Panc1 (cell line): ENCODE measurements around the gene STAC.

Experiments used
- POLR2AphosphoS5 ChIP-seq: IDR thresholded peaks from 2 replicates; pipeline ENCODE4 v1.6.1; 2012; ENCODE audit warnings: mild to moderate bottlenecking, low read depth, low read length, moderate library complexity
- SIN3A ChIP-seq: IDR thresholded peaks from 2 replicates; pipeline ENCODE4 v1.6.1; 2012; ENCODE audit warnings: low read depth, mild to moderate bottlenecking, low read length, moderate library complexity, borderline replicate concordance; ENCODE audit not compliant: insufficient read depth
- TCF7L2 ChIP-seq: IDR thresholded peaks from 2 replicates; pipeline ENCODE4 v1.6.1; 2011; ENCODE audit warnings: mild to moderate bottlenecking, low read depth, low read length, inconsistent platforms
- TF ChIP-seq, protein P1 (sequence below), 2 experiments: IDR thresholded peaks; 2 replicates each; pipeline ENCODE4 v1.6.1; 2011 to 2012; ENCODE audit warnings: low read depth in 2 of 2, control low read depth in 1 of 2, low read length in 1 of 2, mild to moderate bottlenecking in 1 of 2, moderate library complexity in 1 of 2; ENCODE audit not compliant: insufficient read depth in 1 of 2
- TF ChIP-seq, protein P2 (sequence below): fragments of 450-650 bp; IDR thresholded peaks from 2 replicates; pipeline ENCODE4 v1.5.1; 2017; ENCODE audit warnings: mild to moderate bottlenecking

DNA sequence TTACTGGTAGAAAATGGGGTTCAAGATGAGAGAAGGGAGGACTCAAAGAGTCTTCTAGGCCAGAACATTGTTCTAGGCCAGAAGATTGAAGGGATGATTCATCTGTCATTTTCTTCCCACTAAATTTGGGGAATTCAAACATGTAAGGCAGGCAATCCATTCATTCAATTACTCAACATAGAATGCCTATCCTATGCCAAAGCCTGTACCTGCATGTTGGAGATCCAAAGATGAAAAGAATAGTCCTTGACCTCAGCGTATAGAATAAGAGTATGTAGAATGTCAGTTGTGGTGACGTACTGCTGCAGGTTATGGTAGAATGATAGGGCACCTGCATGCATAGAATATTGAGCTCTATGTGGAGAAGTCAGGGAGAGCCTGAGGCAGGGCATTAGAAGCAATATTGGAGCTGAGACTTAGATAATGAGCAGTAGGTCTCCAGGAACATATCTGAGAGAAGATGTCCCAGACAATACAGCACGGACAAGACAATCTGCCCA lies 49.7 kb downstream of the STAC start:
- TF ChIP-seq, protein P1, sequence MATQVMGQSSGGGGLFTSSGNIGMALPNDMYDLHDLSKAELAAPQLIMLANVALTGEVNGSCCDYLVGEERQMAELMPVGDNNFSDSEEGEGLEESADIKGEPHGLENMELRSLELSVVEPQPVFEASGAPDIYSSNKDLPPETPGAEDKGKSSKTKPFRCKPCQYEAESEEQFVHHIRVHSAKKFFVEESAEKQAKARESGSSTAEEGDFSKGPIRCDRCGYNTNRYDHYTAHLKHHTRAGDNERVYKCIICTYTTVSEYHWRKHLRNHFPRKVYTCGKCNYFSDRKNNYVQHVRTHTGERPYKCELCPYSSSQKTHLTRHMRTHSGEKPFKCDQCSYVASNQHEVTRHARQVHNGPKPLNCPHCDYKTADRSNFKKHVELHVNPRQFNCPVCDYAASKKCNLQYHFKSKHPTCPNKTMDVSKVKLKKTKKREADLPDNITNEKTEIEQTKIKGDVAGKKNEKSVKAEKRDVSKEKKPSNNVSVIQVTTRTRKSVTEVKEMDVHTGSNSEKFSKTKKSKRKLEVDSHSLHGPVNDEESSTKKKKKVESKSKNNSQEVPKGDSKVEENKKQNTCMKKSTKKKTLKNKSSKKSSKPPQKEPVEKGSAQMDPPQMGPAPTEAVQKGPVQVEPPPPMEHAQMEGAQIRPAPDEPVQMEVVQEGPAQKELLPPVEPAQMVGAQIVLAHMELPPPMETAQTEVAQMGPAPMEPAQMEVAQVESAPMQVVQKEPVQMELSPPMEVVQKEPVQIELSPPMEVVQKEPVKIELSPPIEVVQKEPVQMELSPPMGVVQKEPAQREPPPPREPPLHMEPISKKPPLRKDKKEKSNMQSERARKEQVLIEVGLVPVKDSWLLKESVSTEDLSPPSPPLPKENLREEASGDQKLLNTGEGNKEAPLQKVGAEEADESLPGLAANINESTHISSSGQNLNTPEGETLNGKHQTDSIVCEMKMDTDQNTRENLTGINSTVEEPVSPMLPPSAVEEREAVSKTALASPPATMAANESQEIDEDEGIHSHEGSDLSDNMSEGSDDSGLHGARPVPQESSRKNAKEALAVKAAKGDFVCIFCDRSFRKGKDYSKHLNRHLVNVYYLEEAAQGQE (IDR thresholded peaks at IDR 0.05; ENCODE audit: insufficient read depth in 1 of 2, low read depth in 2 of 2, low read length in 1 of 2), result no peak
- TF ChIP-seq POLR2AphosphoS5, result no peak
- TF ChIP-seq, protein P2, sequence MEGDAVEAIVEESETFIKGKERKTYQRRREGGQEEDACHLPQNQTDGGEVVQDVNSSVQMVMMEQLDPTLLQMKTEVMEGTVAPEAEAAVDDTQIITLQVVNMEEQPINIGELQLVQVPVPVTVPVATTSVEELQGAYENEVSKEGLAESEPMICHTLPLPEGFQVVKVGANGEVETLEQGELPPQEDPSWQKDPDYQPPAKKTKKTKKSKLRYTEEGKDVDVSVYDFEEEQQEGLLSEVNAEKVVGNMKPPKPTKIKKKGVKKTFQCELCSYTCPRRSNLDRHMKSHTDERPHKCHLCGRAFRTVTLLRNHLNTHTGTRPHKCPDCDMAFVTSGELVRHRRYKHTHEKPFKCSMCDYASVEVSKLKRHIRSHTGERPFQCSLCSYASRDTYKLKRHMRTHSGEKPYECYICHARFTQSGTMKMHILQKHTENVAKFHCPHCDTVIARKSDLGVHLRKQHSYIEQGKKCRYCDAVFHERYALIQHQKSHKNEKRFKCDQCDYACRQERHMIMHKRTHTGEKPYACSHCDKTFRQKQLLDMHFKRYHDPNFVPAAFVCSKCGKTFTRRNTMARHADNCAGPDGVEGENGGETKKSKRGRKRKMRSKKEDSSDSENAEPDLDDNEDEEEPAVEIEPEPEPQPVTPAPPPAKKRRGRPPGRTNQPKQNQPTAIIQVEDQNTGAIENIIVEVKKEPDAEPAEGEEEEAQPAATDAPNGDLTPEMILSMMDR, result no peak
- no peak for TF ChIP-seq TCF7L2
- TF ChIP-seq SIN3A, result no peak
